Brain microvascular endothelial cell (primary cell): Measurements from ENCODE around the gene CCDC13.
"Not testable (repeated sequence)": the region's sequence is repeated elsewhere in the genome, so short reads cannot be mapped to it uniquely, and the experiment has no call there.

ENCODE experiments used
- DNase-seq: peaks from one replicate; pipeline ENCODE4 v3.0.0-alpha.2; 2020
- H3K27ac ChIP-seq: fragments of 250-450 bp; sonication (Bioruptor Pico); 2 replicates; pipeline ENCODE4 v1.5.1; 2020; ENCODE audit warnings: mild to moderate bottlenecking, moderate library complexity
- H3K27me3 ChIP-seq: fragments of 250-450 bp; sonication (Bioruptor Pico); replicated peaks from 2 replicates; pipeline ENCODE4 v1.5.1; 2020; ENCODE audit warnings: mild to moderate bottlenecking
- H3K36me3 ChIP-seq: fragments of 250-450 bp; sonication (Bioruptor Pico); replicated peaks from 2 replicates; pipeline ENCODE4 v1.5.1; 2020; ENCODE audit warnings: mild to moderate bottlenecking
- H3K4me3 ChIP-seq: 2 replicates; pipeline ENCODE4 v1.5.1; 2011; ENCODE audit warnings: low read depth, mild to moderate bottlenecking, control low read depth, low read length, moderate library complexity
- CTCF ChIP-seq: IDR thresholded peaks from 2 replicates; pipeline ENCODE4 v1.5.1; 2011; ENCODE audit warnings: low read depth, mild to moderate bottlenecking, moderate library complexity, low read length, control low read depth, inconsistent platforms; ENCODE audit errors: missing control alignments
- in situ Hi-C: cut with HindIII; loops from 2 replicates; pipeline ENCODE4 v1.10.0; 2017; ENCODE audit warnings: low sequenced_read_pairs, low pct_ligation_motif_present

Gene CCDC13

GRCh38 chr3:42814914-42815507 is 42.0 kb upstream of the CCDC13 start:
- Histone ChIP-seq H3K4me3 (no peak overlapping the region), H3K36me3 (no peaks in the 10 kb centered on the region), H3K27me3 (peaks cover 2% of the 10 kb centered on the region), H3K27ac (no peak overlapping the region)
- TF ChIP-seq CTCF, result no peak
- in situ Hi-C loops, result no loop called here
- no peak for DNase-seq

- DNase-seq, result no peak
- H3K27me3 ChIP-seq, result peaks cover 2% of the 10 kb centered on the region
- H3K27ac ChIP-seq, result no peak overlapping the region
- H3K36me3 ChIP-seq, result no peaks in the 10 kb centered on the region
- in situ Hi-C loops, result no loop called here
- H3K4me3 ChIP-seq, result no peak overlapping the region
- TF ChIP-seq CTCF, result no peak
Measured at GRCh38 chr3:42814246-42814645, 41.2 kb upstream of the CCDC13 start.

- DNase-seq, H3K4me3 ChIP-seq, H3K36me3 ChIP-seq, H3K27me3 ChIP-seq, H3K27ac ChIP-seq, in situ Hi-C loops: not testable (repeated sequence)
Measured at GRCh38 chr3:42811118-42811883, 38.2 kb upstream of the CCDC13 start.

- H3K27ac ChIP-seq, H3K4me3 ChIP-seq, H3K27me3 ChIP-seq, H3K36me3 ChIP-seq, in situ Hi-C loops, DNase-seq: not testable (repeated sequence)
Measured at GRCh38 chr3:42810706-42811105, 37.7 kb upstream of the CCDC13 start.

GRCh38 chr3:42809202-42809601 is 36.1 kb upstream of the CCDC13 start, which contains the start of gene ACKR2:
ACKR2 (plus strand) TSS chr3:42809445; CDS start chr3:42864503, 55,058 bp downstream.
- in situ Hi-C loops, result no loop called here
- Histone ChIP-seq H3K27ac (no peak within 1 kb of the TSS), H3K4me3 (no peak within 1 kb of the TSS)

GRCh38 chr3:42807929-42808328 is 34.9 kb upstream of the CCDC13 start:
- in situ Hi-C loops, result no loop called here
- no peak for TF ChIP-seq CTCF

More at GRCh38 chr3:42809202-42809601, 36.1 kb upstream of the CCDC13 start, which contains the start of gene ACKR2:
- Histone ChIP-seq H3K27me3 (no peaks in the 10 kb centered on the region), H3K36me3 (no peaks in the 10 kb centered on the region)
- no peak for DNase-seq
- TF ChIP-seq CTCF, result no peak

More at GRCh38 chr3:42807929-42808328, 34.9 kb upstream of the CCDC13 start:
- Histone ChIP-seq H3K27me3 (no peaks in the 10 kb centered on the region), H3K27ac (no peak overlapping the region), H3K36me3 (peaks cover under 1% of the 10 kb centered on the region), H3K4me3 (no peak overlapping the region)
- DNase-seq, result no peak
